ENCODE data around the gene KRT27.

GRCh38 chr17:40738553-40738952, 43.8 kb downstream of the KRT27 start:
- no peak for TF ChIP-seq CBX2 (IDR thresholded peaks at IDR 0.05; ENCODE audit: insufficient read depth, low read length, poor library complexity, severe bottlenecking)
- TF ChIP-seq MYNN (IDR thresholded peaks at IDR 0.05), result no peak
- TF ChIP-seq MYNN (CRISPR knock-in tag; IDR thresholded peaks at IDR 0.05), result no peak
- no peak for TF ChIP-seq JUN (IDR thresholded peaks at IDR 0.05; ENCODE audit: borderline replicate concordance, low read depth, low read length)
- no peak for TF ChIP-seq JUN (CRISPR knock-in tag; IDR thresholded peaks at IDR 0.05; ENCODE audit: borderline replicate concordance)
- TF ChIP-seq POLR2A (conservative IDR thresholded peaks at IDR 0.05), result no peak
- no peak for TF ChIP-seq ELK1 (CRISPR knock-in tag; IDR thresholded peaks at IDR 0.05)
- no peak for TF ChIP-seq CTCF (IDR thresholded peaks at IDR 0.05 in 2 of 3, conservative IDR thresholded peaks at IDR 0.05 in 1 of 3; ENCODE audit: insufficient read depth in 2 of 3, low read depth in 1 of 3, low read length in 3 of 3)
- TF ChIP-seq ZNF212 (CRISPR knock-in tag; IDR thresholded peaks at IDR 0.05), result no peak
- TF ChIP-seq CREB1 (IDR thresholded peaks at IDR 0.05), result no peak
- no peak for TF ChIP-seq CREB1 (CRISPR knock-in tag; IDR thresholded peaks at IDR 0.05)
- TF ChIP-seq ARID2 (IDR thresholded peaks at IDR 0.05), result no peak
- TF ChIP-seq THRAP3 (IDR thresholded peaks at IDR 0.05; ENCODE audit: borderline replicate concordance), result no peak
- no peak for TF ChIP-seq SIN3A (IDR thresholded peaks at IDR 0.05; ENCODE audit: borderline replicate concordance in 2 of 2, control insufficient read depth in 1 of 2, low read depth in 2 of 2, low read length in 2 of 2)

Data from K562 (cell line).